GM12878 (cell line): ENCODE measurements around the gene RGS6. TPM values are rescaled to one million over a fixed set of nuclear protein-coding genes. Genes with fewer than 3 reads are reported as not detected.
A peak's percentile ranks its signal among the peaks of the same experiment; 100 is the strongest.

Experiments used
- ATAC-seq: fragments of 200-7000 bp; cut with Tn5 transposase; 3 replicates; pipeline ENCODE4 v1.9.1; 2020; ENCODE audit warnings: mild to moderate bottlenecking, moderate library complexity
- BruUV-seq: library from RNA; stranded (reverse); fragments of 400-500 nt; replicated peaks from 2 replicates; lab custom pipeline; 2021; lab: Mats Ljungman, UMichigan
- CTCF ChIA-PET: fragments of 300-600 bp; sonication (Branson Sonifier 250); formaldehyde crosslinking; extraction: SDS; loops from one replicate; lab custom pipeline; 2021; ENCODE audit warnings: inconsistent platforms; lab: Yijun Ruan, JAX
- POLR2A ChIA-PET: fragments of 350-600 bp; formaldehyde crosslinking; extraction: SDS; loops from one replicate; lab custom pipeline; 2021; ENCODE audit warnings: inconsistent platforms; lab: Charles Lee
- RAD21 ChIA-PET: fragments of 300-600 bp; sonication (Branson Sonifier 250); formaldehyde crosslinking; loops from one replicate; lab custom pipeline; 2023; ENCODE audit warnings: antibody characterized with exemption; ENCODE audit not compliant: unreplicated experiment; lab: Charles Lee
- SMC1A ChIA-PET: fragments of 300-600 bp; sonication (Branson Sonifier 250); formaldehyde crosslinking; loops from one replicate; lab custom pipeline; 2023; ENCODE audit not compliant: unreplicated experiment, uncharacterized antibody; lab: Charles Lee
- DNase-seq: peaks from one replicate; pipeline ENCODE4 v3.0.0-alpha.2; 2011; ENCODE audit warnings: low read depth, low spot score
- FAIRE-seq: peaks from 3 replicates; lab custom pipeline; 2011; peaks lifted over from hg19 to GRCh38; lab: Jason Lieb, UNC
- H2AFZ ChIP-seq: 2 replicates; pipeline ENCODE4 v1.6.0; 2011; ENCODE audit warnings: low read depth, low read length, control low read depth; ENCODE audit not compliant: control insufficient read depth
- H3K27ac ChIP-seq: 2 replicates; pipeline ENCODE4 v1.5.1; 2011; ENCODE audit warnings: control low read depth; ENCODE audit not compliant: control insufficient read depth, insufficient read depth
- H3K27me3 ChIP-seq, 2 experiments: replicated peaks in 1 of 2; 2 replicates each; pipeline versions ENCODE4 v1.6.0 to v1.6.1; 2011; ENCODE audit warnings: low read length in 1 of 2; ENCODE audit not compliant: control insufficient read depth in 2 of 2, insufficient read depth in 2 of 2
- H3K36me3 ChIP-seq, 2 experiments: 2 replicates each; pipeline ENCODE4 v1.5.1; 2011; ENCODE audit warnings: low read length in 1 of 2; ENCODE audit not compliant: control insufficient read depth in 2 of 2, insufficient read depth in 2 of 2
- H3K4me1 ChIP-seq: 2 replicates; pipeline ENCODE4 v1.6.1; 2011; ENCODE audit warnings: mild to moderate bottlenecking, low read length, moderate library complexity, mixed read lengths; ENCODE audit not compliant: control insufficient read depth, insufficient read depth
- H3K4me2 ChIP-seq: 2 replicates; pipeline ENCODE4 v1.6.0; 2011; ENCODE audit warnings: control low read depth; ENCODE audit not compliant: control insufficient read depth, insufficient read depth
- H3K4me3 ChIP-seq: fragments of 200-600 bp; sonication (generic); 2 replicates; pipeline ENCODE4 v1.5.1; 2016
- H3K79me2 ChIP-seq: 2 replicates; pipeline ENCODE4 v1.6.0; 2011; ENCODE audit warnings: low read length; ENCODE audit not compliant: control insufficient read depth, insufficient read depth
- H3K9ac ChIP-seq: 2 replicates; pipeline ENCODE4 v1.8.0; 2011; ENCODE audit warnings: low read length, control low read depth, mixed read lengths; ENCODE audit not compliant: control insufficient read depth, insufficient read depth
- H3K9me3 ChIP-seq: replicated peaks from 3 replicates; pipeline ENCODE4 v1.5.1; 2011; ENCODE audit warnings: mild to moderate bottlenecking, low read length; ENCODE audit not compliant: control insufficient read depth, insufficient read depth
- H4K20me1 ChIP-seq: 2 replicates; pipeline ENCODE4 v1.6.0; 2011; ENCODE audit not compliant: control insufficient read depth, insufficient read depth
- CBFB ChIP-seq: IDR thresholded peaks from 2 replicates; pipeline ENCODE4 v1.6.1; 2016; ENCODE audit warnings: antibody characterized with exemption, low read depth
- CBX3 ChIP-seq: fragments of 200-600 bp; sonication (generic); IDR thresholded peaks from 2 replicates; pipeline ENCODE4 v1.6.1; 2016; ENCODE audit warnings: low read depth, borderline replicate concordance
- DPF2 ChIP-seq: fragments of 450-650 bp; IDR thresholded peaks from 2 replicates; pipeline ENCODE4 v1.6.1; 2017; ENCODE audit warnings: mild to moderate bottlenecking
- STAT1 ChIP-seq: fragments of 450-650 bp; conservative IDR thresholded peaks from 2 replicates; pipeline ENCODE4 v1.6.1; 2014; ENCODE audit warnings: antibody characterized with exemption, mild to moderate bottlenecking
- ZNF207 ChIP-seq: fragments of 450-650 bp; IDR thresholded peaks from 2 replicates; pipeline ENCODE4 v1.6.1; 2014; ENCODE audit warnings: antibody characterized with exemption, mild to moderate bottlenecking, borderline replicate concordance
- whole genome bisulfite sequencing: methylation state at CpG from one replicate; pipeline ENCODE4 v1.1.6; 2016; ENCODE audit warnings: low lambda C conversion rate; ENCODE audit not compliant: insufficient replicate concordance, insufficient coverage; ENCODE audit errors: missing lambda C conversion rate; 5-methylcytosine and 5-hydroxymethylcytosine counted together
- in situ Hi-C: fragments of 300-500 bp; cut with MboI; formaldehyde crosslinking; loops from 9 replicates; pipeline ENCODE4 v1.14.3; 2018; ENCODE audit warnings: mixed read lengths
- intact Hi-C: fragments of 100-400 bp; cut with micrococcal nuclease; formaldehyde crosslinking; loops from one replicate; pipeline ENCODE4 v1.14.2; 2022; ENCODE audit not compliant: unreplicated experiment
- polyA plus RNA-seq, 11 experiments: library from polyadenylated mRNA; depleted of rRNA in 4 of 11; unstranded in 6 of 11; stranded (reverse) in 5 of 11; fragments of >200 nt; fragmentation: Nextera tagmentation in 4 of 11; fragmentation: Illumina TruSeq in 1 of 11; extraction: Ambion mirVana in 4 of 11; extraction: Trizol in 1 of 11; gene quantifications; 1 replicate in 1 of 11; 2 replicates in 10 of 11; pipeline versions ENCODE4 v1.2.1 to v1.2.3, GENCODE V29; 2011 to 2016; ENCODE audit warnings: inconsistent platforms in 2 of 11, missing spikeins in 2 of 11, low read depth in 1 of 11
- total RNA-seq, 4 experiments: library from RNA; depleted of rRNA in 3 of 4; stranded (reverse); fragments of >200 nt in 3 of 4; fragmentation: Illumina TruSeq in 1 of 4; extraction: Trizol in 1 of 4; gene quantifications; 2 replicates each; pipeline versions ENCODE4 v1.2.1 to v1.2.3, GENCODE V29; 2013 to 2021
- TF ChIP-seq, protein P1 (sequence below): IDR thresholded peaks from 2 replicates; pipeline ENCODE4 v1.6.1; 2012; ENCODE audit warnings: low read depth, low read length, improper control_type of control experiment
- TF ChIP-seq, protein P2 (sequence below): fragments of 450-650 bp; formaldehyde crosslinking; IDR thresholded peaks from 2 replicates; pipeline ENCODE4 v1.4.0; 2022; ENCODE audit warnings: mild to moderate bottlenecking, moderate library complexity
- TF ChIP-seq, protein P3 (sequence below): IDR thresholded peaks from 2 replicates; pipeline ENCODE4 v1.6.1; 2011; ENCODE audit warnings: mild to moderate bottlenecking, low read depth, low read length, moderate library complexity; ENCODE audit not compliant: insufficient replicate concordance

Gene RGS6
- total and polyA plus RNA-seq, 10 of the 15 experiments (the other 5 are each of a cell fraction or from before 2014, with no cell fraction given), result 3.9 to 18.1 (median 12.4) TPM

DNA sequence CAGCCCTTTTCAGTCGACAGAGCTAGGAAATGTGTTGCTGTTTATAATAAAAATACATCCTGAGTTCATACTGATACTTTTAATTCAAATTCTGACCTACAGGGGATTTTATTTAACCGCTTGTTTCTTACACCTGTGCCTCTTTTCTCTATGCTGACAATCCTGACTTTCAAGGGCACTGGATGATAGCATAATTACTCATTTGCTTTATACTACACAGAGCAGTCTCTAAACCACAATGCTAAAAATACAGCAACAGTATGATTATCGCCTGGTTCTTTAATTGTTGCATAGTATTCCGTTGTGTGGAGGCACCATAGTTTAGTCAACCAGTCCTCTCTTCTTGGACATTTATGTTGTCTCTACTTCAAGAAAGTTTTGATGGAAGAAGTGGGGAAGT lies 588.8 kb downstream of the RGS6 start (continued):
- TF ChIP-seq CBFB, result peak; percentile 84
- TF ChIP-seq, all 136 proteins: peak for 27

DNA sequence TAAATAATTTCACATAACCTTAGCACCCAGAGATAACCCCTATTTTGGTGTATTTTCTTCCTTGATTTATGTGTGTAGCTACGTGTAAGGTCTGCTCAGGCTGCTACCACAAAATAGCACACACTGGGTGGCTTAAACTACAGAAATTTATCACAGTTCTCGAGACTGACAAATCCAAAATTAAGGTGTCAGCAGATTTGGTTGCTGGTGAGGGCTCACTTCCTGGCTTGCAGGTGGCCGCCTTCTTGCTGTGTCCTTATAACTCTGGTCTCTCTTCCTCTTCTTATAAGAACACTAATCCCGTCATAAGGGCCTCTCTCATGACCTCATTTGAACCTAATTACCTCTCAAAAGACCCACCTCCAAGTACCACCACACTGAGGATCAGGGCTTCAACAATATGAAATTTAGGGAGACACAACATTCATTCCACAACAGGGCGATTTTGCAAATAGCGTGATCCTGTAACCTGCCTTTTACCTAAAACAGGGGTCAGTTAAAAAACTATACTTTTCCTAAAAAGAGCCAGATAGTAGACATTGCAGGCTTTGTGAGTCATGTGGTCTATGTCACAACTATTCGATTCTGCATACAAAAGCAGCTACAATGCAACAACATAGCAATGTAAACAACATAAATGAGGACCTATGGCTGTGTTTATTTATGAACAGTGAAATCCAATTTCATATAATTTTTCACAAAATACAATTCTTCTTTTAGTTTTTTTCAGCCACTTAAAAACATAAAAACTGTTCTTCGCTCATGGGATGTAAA lies 589.9 kb downstream of the RGS6 start:
- ChIA-PET CTCF (interaction anchor here (0.6 kb wide), 1 partner anchor 86 kb away, joined by 4 read pairs; no protein-coding TSS in a partner anchor), POLR2A (no interaction called here), SMC1A (interaction anchor here (1.7 to 2.2 kb wide), 2 partner anchors 11 to 382 kb away, joined by 6 read pairs; no protein-coding TSS in a partner anchor), RAD21 (no interaction called here)
- Histone ChIP-seq H3K79me2 (no peaks in the 10 kb centered on the region), H3K4me1 (peaks cover 44% of the 10 kb centered on the region), H3K9me3 (peaks cover 3% of the 10 kb centered on the region; the same call in 1 of the 3 replicates), H3K4me3 (no peak overlapping the region), H4K20me1 (no peaks in the 10 kb centered on the region), H3K36me3 (no peaks in the 10 kb centered on the region), H3K27me3 (no peaks in the 10 kb centered on the region), H2AFZ (no peak overlapping the region), H3K4me2 (no peak overlapping the region), H3K9ac (no peak overlapping the region), H3K27ac (no peak overlapping the region)
- intact Hi-C loops (no loop called here), in situ Hi-C loops (no loop called here)
- BruUV-seq, result no TSS peak
- WGBS, result 49% methylated on average over 8 of the region's 8 CpGs
- TF ChIP-seq CBX3 (no peak), DPF2 (no peak)
- no peak for FAIRE-seq
- no peak for ATAC-seq
- DNase-seq, result no peak

DNA sequence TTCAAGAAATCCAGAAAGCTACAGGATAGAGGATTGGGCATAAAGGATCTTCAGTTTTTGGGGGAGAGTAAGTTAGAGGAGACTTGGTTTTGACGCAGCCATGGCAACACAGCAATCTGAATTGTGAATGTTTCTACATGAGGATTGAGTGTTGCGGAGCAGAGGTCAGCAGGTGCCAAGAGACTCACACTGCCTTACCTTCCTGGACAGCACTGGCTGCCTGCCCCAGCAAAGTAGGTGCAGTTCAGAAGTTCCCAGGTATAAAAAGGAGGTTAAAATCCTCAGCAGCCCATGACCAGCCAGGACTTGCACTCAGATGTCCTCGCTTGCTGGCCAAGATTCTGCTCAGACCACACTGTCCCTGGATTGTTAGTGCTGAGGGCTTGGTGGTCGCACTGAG lies 590.6 kb downstream of the RGS6 start:
- no peak for DNase-seq
- TF ChIP-seq, protein P1, sequence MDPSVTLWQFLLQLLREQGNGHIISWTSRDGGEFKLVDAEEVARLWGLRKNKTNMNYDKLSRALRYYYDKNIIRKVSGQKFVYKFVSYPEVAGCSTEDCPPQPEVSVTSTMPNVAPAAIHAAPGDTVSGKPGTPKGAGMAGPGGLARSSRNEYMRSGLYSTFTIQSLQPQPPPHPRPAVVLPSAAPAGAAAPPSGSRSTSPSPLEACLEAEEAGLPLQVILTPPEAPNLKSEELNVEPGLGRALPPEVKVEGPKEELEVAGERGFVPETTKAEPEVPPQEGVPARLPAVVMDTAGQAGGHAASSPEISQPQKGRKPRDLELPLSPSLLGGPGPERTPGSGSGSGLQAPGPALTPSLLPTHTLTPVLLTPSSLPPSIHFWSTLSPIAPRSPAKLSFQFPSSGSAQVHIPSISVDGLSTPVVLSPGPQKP, result no peak
- TF ChIP-seq ZNF207, result no peak
- TF ChIP-seq, protein P2, sequence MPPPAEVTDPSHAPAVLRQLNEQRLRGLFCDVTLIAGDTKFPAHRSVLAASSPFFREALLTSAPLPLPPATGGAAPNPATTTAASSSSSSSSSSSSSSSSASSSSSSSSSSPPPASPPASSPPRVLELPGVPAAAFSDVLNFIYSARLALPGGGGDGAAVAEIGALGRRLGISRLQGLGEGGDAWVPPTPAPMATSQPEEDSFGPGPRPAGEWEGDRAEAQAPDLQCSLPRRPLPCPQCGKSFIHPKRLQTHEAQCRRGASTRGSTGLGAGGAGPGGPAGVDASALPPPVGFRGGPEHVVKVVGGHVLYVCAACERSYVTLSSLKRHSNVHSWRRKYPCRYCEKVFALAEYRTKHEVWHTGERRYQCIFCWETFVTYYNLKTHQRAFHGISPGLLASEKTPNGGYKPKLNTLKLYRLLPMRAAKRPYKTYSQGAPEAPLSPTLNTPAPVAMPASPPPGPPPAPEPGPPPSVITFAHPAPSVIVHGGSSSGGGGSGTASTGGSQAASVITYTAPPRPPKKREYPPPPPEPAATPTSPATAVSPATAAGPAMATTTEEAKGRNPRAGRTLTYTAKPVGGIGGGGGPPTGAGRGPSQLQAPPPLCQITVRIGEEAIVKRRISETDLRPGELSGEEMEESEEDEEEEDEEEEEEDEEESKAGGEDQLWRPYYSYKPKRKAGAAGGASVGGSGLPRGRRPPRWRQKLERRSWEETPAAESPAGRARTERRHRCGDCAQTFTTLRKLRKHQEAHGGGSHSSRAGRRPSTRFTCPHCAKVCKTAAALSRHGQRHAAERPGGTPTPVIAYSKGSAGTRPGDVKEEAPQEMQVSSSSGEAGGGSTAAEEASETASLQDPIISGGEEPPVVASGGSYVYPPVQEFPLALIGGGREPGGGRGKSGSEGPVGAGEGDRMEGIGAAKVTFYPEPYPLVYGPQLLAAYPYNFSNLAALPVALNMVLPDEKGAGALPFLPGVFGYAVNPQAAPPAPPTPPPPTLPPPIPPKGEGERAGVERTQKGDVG (CRISPR knock-in tag), result no peak
- TF ChIP-seq, protein P3, sequence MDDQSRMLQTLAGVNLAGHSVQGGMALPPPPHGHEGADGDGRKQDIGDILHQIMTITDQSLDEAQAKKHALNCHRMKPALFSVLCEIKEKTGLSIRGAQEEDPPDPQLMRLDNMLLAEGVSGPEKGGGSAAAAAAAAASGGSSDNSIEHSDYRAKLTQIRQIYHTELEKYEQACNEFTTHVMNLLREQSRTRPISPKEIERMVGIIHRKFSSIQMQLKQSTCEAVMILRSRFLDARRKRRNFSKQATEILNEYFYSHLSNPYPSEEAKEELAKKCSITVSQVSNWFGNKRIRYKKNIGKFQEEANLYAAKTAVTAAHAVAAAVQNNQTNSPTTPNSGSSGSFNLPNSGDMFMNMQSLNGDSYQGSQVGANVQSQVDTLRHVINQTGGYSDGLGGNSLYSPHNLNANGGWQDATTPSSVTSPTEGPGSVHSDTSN, result no peak
- TF ChIP-seq STAT1, result no peak

More for the DNA sequence above, 590.6 kb downstream of the RGS6 start:
- ChIA-PET SMC1A (interaction anchor here (2.2 kb wide), 1 partner anchor 10 kb away, joined by 6 read pairs; no protein-coding TSS in a partner anchor), CTCF (interaction anchor here (1.8 kb wide), 1 partner anchor 8 kb away, joined by 4 read pairs; no protein-coding TSS in a partner anchor), POLR2A (no interaction called here), RAD21 (no interaction called here)
- H3K79me2 ChIP-seq, result no peaks in the 10 kb centered on the region
- no peaks in the 10 kb centered on the region for H3K27me3 ChIP-seq
- H3K9ac ChIP-seq, result no peak overlapping the region
- no peaks in the 10 kb centered on the region for H3K36me3 ChIP-seq
- in situ Hi-C loops, result no loop called here
- peaks cover 37% of the 10 kb centered on the region for H3K4me1 ChIP-seq
- no TSS peak for BruUV-seq
- intact Hi-C loops, result no loop called here
- H2AFZ ChIP-seq, result no peak overlapping the region
- no peaks in the 10 kb centered on the region for H4K20me1 ChIP-seq
- H3K27ac ChIP-seq, result no peak overlapping the region
- FAIRE-seq, result no peak
- no peak overlapping the region for H3K4me3 ChIP-seq
- ATAC-seq, result no peak
- WGBS, result 96% methylated on average over 4 of the region's 4 CpGs
- H3K9me3 ChIP-seq, result peaks cover 3% of the 10 kb centered on the region; the same call in 1 of the 3 replicates
- no peak overlapping the region for H3K4me2 ChIP-seq
